LNCAP (cell line): ENCODE data around the gene CHMP2A.

Experiments
- CTCF ChIP-seq: fragments of 450-650 bp; IDR thresholded peaks from 2 replicates; pipeline ENCODE4 v1.5.1; 2017; ENCODE audit warnings: mild to moderate bottlenecking

Gene CHMP2A

GRCh38 chr19:58579473-58580142, 24.7 kb upstream of the CHMP2A start:
- no peak for TF ChIP-seq CTCF

GRCh38 chr19:58578012-58578925, 23.4 kb upstream of the CHMP2A start:
- TF ChIP-seq CTCF = no peak

DNA sequence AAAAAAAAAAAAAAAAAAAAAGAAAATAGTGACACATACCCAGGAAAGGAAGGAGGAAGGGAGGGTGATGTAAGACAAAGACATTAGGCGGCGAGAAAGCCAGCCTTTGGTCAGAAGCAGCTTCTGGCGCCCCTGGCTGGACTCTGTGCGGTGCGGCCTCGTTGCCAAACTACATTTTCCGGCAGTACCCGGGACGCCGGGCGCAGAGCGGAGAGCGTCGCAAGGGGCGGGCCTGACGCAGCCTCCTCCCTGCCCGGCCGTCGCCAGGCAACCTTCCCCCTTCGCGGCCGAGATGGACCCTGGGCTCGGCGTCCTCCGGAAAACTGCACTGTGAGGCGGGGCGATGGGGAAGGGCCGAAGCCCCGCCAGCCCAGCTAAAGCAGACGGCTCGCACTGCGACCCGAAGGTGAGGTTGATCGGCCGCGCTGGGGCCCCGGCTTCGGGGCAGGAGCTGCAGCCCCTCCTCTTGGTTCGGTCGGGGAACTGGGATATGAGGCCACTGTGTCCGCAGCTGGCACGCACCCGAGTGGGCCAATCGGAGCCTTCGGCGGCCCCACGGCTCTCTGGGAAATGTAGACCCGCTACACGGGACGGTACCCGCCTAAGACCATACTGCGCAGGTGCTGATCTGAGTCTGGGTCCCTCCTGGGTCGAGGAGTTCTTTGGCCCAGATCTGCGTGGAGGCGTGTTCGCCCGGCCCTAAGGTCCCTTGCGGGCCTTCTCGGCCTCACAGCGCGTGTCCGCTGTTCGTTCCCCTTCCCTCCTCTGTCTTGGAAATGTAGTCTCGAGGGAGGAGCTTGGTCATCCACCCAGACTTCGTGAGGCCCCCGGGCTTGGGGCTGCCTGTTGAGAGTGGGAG, 20.5 kb upstream of the CHMP2A start:
- TF ChIP-seq CTCF = no peak

GRCh38 chr19:58573658-58574164, 18.8 kb upstream of the CHMP2A start:
- no peak for TF ChIP-seq CTCF

DNA sequence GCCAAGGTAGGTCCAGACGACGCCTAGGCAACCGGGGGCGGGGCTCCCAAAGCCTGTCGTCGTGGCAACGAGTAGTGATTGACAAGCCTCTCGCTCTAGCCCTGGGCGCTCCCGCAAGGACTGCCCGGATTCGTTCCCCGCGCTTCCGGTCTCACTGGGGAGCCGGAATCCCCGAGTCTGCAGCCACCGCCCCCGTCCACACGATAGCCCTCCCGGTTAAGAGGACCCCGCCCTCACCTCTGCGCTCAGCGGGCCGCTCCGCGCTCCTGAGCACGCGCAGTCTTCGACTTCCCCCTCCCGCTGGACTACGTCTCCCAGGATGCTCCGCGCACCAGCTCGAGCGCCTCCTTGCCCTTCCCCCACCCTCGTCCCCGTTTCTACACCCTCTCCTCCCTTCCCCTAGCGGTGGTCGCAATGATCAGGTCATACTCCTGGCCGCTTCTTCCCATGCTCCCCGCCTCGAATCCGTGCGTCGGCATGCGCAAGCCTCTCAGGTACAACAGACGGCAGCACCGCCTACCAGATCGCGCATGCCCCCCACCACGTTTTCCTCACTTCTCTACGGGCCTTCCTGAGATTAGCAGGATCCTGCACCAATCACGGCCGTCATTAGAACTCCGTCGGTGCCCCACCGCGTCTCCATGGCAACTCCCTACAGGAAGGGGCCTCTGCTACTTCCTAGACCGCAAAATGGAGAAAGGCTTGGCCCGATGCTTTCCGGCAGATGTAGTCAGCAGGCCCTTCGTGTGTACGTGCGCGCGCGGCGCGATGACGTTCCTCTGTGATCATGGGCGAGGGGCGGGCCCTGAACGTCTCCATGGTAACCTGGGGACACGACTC, 18.1 kb upstream of the CHMP2A start, which contains the start of gene MZF1:
Gene MZF1, minus strand, starts transcription at position 518 of the 840 bp plus-strand sequence. CDS start 1,946 bp downstream, outside the sequence.
- TF ChIP-seq CTCF = no peak

DNA sequence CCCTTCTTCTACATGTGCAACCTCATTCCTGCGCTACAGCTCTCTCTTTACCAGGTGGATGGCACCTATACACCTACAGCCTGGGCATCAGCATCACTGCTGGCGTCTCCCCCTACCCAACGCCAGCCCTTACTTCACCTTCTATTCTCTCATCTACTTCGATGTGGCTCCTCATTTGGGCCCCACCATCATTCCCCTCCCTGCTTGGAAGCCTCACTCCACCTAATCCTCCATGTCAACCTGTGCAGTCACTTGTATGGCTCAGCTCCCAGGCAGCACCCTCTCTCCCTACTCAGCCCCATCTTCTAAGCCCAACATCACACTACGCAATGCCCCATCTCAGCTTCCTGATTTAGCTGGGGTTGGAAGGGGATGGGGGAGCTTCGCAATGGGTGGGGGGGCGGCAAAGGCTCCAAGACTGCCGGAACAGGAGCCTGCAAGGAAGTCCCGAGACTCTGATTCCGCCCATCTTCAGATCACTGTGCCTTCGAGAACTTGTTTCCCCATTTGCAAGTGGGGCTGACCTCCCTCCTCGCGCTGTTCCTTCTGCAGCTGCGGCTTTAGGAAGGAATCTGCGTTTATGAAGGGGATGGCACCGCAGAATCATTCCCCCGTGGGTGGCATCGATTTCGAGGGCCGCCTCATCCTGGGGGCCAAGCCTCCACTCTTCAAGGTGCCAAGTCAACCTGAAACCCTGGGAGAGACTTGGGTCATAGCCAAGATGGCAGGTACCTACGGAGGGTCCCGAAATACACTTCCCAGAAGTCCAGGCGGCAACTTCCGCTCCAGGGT, 17.3 kb upstream of the CHMP2A start:
- no peak for TF ChIP-seq CTCF
